IPS DF 19.7 (cell line): ENCODE measurements around the gene HSPA1A.
A peak's percentile ranks its signal among the peaks of the same experiment; 100 is the strongest.

ENCODE experiments used
- DNase-seq: peaks from one replicate; pipeline ENCODE4 v3.0.0-alpha.2; 2013; ENCODE audit warnings: low read depth, low spot score

Gene HSPA1A

GRCh38 chr6:31815025-31815838 lies at the start of gene HSPA1A, which contains the start of gene HSPA1L:
Gene HSPA1A (plus strand): TSS chr6:31815543. CDS start chr6:31815757, 214 bp downstream.
Gene HSPA1L (minus strand): TSS chr6:31815283. CDS start chr6:31811972, 3,311 bp downstream.
- peak; percentile 94 for DNase-seq

- no peak for DNase-seq
Measured at GRCh38 chr6:31765559-31765909, 49.8 kb upstream of the HSPA1A start.

GRCh38 chr6:31765910-31766794 lies 49.2 kb upstream of the HSPA1A start:
- DNase-seq, result no peak

- no peak for DNase-seq
Measured at GRCh38 chr6:31767096-31767645, 48.2 kb upstream of the HSPA1A start.

- DNase-seq, result no peak
Measured at GRCh38 chr6:31768363-31769257, 46.7 kb upstream of the HSPA1A start.

- no peak for DNase-seq
Measured at GRCh38 chr6:31769684-31770371, 45.5 kb upstream of the HSPA1A start.

GRCh38 chr6:31770860-31771259 lies 44.5 kb upstream of the HSPA1A start:
- DNase-seq, result no peak

- no peak for DNase-seq
Measured at GRCh38 chr6:31771992-31772358, 43.4 kb upstream of the HSPA1A start.

GRCh38 chr6:31775184-31775583 lies 40.2 kb upstream of the HSPA1A start:
- DNase-seq, result no peak

- no peak for DNase-seq
Measured at GRCh38 chr6:31775633-31776484, 39.5 kb upstream of the HSPA1A start.

GRCh38 chr6:31776485-31776988 lies 38.8 kb upstream of the HSPA1A start:
- DNase-seq, result no peak

GRCh38 chr6:31776989-31777666 lies 38.2 kb upstream of the HSPA1A start, which contains the start of gene VWA7:
Gene VWA7 (minus strand): TSS chr6:31777328. CDS start chr6:31776779, 549 bp downstream.
- no peak for DNase-seq

GRCh38 chr6:31777667-31778050 lies 37.7 kb upstream of the HSPA1A start:
- DNase-seq, result no peak

GRCh38 chr6:31778193-31778592 lies 37.1 kb upstream of the HSPA1A start:
- DNase-seq, result no peak

- DNase-seq, result no peak
Measured at GRCh38 chr6:31778999-31779885, 36.1 kb upstream of the HSPA1A start.

- no peak for DNase-seq
Measured at GRCh38 chr6:31779908-31780307, 35.4 kb upstream of the HSPA1A start.

- no peak for DNase-seq
Measured at GRCh38 chr6:31780507-31781243, 34.7 kb upstream of the HSPA1A start.
